Ureter (tissue), 1 donor: ENCODE measurements around the gene YTHDF2. TPM values are rescaled to one million over a fixed set of nuclear protein-coding genes. Genes with fewer than 3 reads are reported as not detected.
"Not testable (repeated sequence)": the region's sequence is repeated elsewhere in the genome, so short reads cannot be mapped to it uniquely, and the experiment has no call there.

Experiments
- DNase-seq: peaks from one replicate; pipeline ENCODE4 v3.0.0-alpha.2; 2020; ENCODE audit warnings: low spot score
- total RNA-seq: library from RNA; stranded (reverse); gene quantifications from one replicate; pipeline ENCODE4 v1.2.4, GENCODE V29; 2023
- donor health status: DM: yes; HTN: yes; CAD: no.

YTHDF2 gene
- total RNA-seq, 1 donor from 2014 or later: 115 TPM

GRCh38 chr1:28759257-28759656 is 22.5 kb downstream of the YTHDF2 start:
- no peak for DNase-seq

- no peak for DNase-seq
These were observed 24.4 kb downstream of the YTHDF2 start for GRCh38 chr1:28761189-28761588.

- DNase-seq: no peak
These were observed 29.9 kb downstream of the YTHDF2 start for GRCh38 chr1:28766532-28767183.

GRCh38 chr1:28770601-28771165 is 33.9 kb downstream of the YTHDF2 start:
- DNase-seq: no peak

- not testable (repeated sequence) for DNase-seq
These were observed 35.2 kb downstream of the YTHDF2 start for GRCh38 chr1:28771921-28772320.

- DNase-seq: no peak
These were observed 36.4 kb downstream of the YTHDF2 start for GRCh38 chr1:28773105-28773504.

GRCh38 chr1:28775121-28775942 is 38.6 kb downstream of the YTHDF2 start:
- peak; percentile 82 for DNase-seq

GRCh38 chr1:28776341-28776740 is 39.6 kb downstream of the YTHDF2 start:
- no peak for DNase-seq

- no peak for DNase-seq
These were observed 41.3 kb downstream of the YTHDF2 start for GRCh38 chr1:28778021-28778420.

GRCh38 chr1:28779751-28780408 is 43.1 kb downstream of the YTHDF2 start:
- DNase-seq: no peak

- DNase-seq: no peak
These were observed 44.6 kb downstream of the YTHDF2 start for GRCh38 chr1:28781305-28781704.

- DNase-seq: no peak
These were observed 45.3 kb downstream of the YTHDF2 start for GRCh38 chr1:28782011-28782410.

GRCh38 chr1:28783363-28783762 is 46.6 kb downstream of the YTHDF2 start:
- DNase-seq: no peak

- no peak for DNase-seq
These were observed 52.7 kb downstream of the YTHDF2 start for GRCh38 chr1:28789412-28789811.

- no peak for DNase-seq
These were observed 53.1 kb downstream of the YTHDF2 start for GRCh38 chr1:28789816-28790215.

GRCh38 chr1:28790377-28791035 is 53.8 kb downstream of the YTHDF2 start:
- no peak for DNase-seq

- DNase-seq: not testable (repeated sequence)
These were observed 55.2 kb downstream of the YTHDF2 start for GRCh38 chr1:28791929-28792328.

GRCh38 chr1:28792644-28793121 is 55.9 kb downstream of the YTHDF2 start:
- DNase-seq: no peak

GRCh38 chr1:28794582-28794981 is 57.8 kb downstream of the YTHDF2 start:
- not testable (repeated sequence) for DNase-seq

- no peak for DNase-seq
These were observed 59.8 kb downstream of the YTHDF2 start for GRCh38 chr1:28796352-28797211.

GRCh38 chr1:28800324-28800723 is 63.6 kb downstream of the YTHDF2 start:
- DNase-seq: no peak
